ENCODE data around the gene FGD4. TPM values are rescaled to one million over a fixed set of nuclear protein-coding genes. Genes with fewer than 3 reads are reported as not detected.
A peak's percentile ranks its signal among the peaks of the same experiment; 100 is the strongest.

FGD4 gene
- total and polyA plus RNA-seq, 2 donors from 2014 or later, result 4.9 to 55.5 TPM

DNA sequence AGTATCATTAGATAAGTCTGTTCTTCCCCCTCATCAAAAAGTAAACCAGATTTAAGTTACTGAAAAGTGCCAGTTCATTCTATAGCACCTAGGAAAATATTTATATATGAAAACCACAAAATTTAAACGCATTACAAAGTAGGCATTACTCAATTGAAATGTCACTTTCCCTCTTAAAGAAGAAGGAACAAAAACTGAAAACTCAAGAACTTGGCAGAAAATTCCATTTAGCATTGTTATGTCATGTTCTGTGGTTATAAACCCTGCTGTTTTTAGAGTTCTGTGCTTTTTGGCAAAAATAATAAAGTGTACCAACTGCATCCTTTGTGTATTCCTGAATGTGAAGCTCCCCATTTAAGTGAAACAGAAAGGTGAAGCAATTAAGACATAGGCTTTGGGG is 3.6 kb downstream of the FGD4 start:
- DNase-seq (no peak), FAIRE-seq (no peak)
- intact Hi-C loops (cut with DNase I), result no loop called here
- no peaks in the 10 kb centered on the region for H3K9me3 ChIP-seq (ENCODE audit: control insufficient read depth in 2 of 3, insufficient read depth in 1 of 3, low read length in 3 of 3)
- H3K9ac ChIP-seq (ENCODE audit: low read length in 3 of 3), result no peak overlapping the region
- H3K4me3 ChIP-seq (ENCODE audit: low read length in 3 of 3), result no peak overlapping the region
- H3K27me3 ChIP-seq (ENCODE audit: control insufficient read depth, insufficient read depth, low read length), result no peaks in the 10 kb centered on the region
- peaks cover 0 to 4% (median 0%) of the 10 kb centered on the region in 3 donors for H3K4me1 ChIP-seq (ENCODE audit: control insufficient read depth in 2 of 3, insufficient read depth in 2 of 3, low read depth in 1 of 3, low read length in 3 of 3)
- no peaks in the 10 kb centered on the region for H3K36me3 ChIP-seq (ENCODE audit: control insufficient read depth in 2 of 3, insufficient read depth in 3 of 3, low read length in 3 of 3)
- H3K27ac ChIP-seq (ENCODE audit: low read depth in 2 of 2, low read length in 2 of 2), result no peak overlapping the region
- TF ChIP-seq, protein P1, sequence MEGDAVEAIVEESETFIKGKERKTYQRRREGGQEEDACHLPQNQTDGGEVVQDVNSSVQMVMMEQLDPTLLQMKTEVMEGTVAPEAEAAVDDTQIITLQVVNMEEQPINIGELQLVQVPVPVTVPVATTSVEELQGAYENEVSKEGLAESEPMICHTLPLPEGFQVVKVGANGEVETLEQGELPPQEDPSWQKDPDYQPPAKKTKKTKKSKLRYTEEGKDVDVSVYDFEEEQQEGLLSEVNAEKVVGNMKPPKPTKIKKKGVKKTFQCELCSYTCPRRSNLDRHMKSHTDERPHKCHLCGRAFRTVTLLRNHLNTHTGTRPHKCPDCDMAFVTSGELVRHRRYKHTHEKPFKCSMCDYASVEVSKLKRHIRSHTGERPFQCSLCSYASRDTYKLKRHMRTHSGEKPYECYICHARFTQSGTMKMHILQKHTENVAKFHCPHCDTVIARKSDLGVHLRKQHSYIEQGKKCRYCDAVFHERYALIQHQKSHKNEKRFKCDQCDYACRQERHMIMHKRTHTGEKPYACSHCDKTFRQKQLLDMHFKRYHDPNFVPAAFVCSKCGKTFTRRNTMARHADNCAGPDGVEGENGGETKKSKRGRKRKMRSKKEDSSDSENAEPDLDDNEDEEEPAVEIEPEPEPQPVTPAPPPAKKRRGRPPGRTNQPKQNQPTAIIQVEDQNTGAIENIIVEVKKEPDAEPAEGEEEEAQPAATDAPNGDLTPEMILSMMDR (IDR thresholded peaks at IDR 0.05; ENCODE audit: borderline replicate concordance, extremely low read depth, insufficient read depth), result no peak

DNA sequence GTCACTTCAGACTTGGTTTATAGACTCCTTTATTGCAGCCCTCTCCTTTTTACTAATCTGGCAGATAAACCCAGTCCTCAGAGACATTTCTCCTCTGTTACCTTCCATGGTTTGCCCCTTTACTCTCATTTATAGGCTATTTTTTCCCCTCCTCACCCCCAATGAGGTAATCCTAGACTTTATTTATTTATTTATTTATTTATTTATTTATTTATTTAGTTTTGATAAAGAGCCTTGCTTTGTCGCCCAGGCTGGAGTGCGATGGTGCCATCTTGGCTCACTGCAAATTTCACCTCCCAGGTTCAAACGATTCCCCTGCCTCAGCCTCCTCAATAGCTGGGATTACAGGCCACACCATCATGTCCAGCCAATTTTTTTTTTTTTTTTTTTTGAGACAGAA is 8.4 kb downstream of the FGD4 start:
- H3K4me1 ChIP-seq (ENCODE audit: control insufficient read depth in 2 of 3, insufficient read depth in 2 of 3, low read depth in 1 of 3, low read length in 3 of 3), result no peaks in the 10 kb centered on the region
- H3K9ac ChIP-seq (ENCODE audit: low read length in 3 of 3), result no peak overlapping the region
- H3K36me3 ChIP-seq (ENCODE audit: control insufficient read depth in 2 of 3, insufficient read depth in 3 of 3, low read length in 3 of 3), result no peaks in the 10 kb centered on the region
- no peaks in the 10 kb centered on the region for H3K9me3 ChIP-seq (ENCODE audit: control insufficient read depth in 2 of 3, insufficient read depth in 1 of 3, low read length in 3 of 3)
- TF ChIP-seq, protein P1 (IDR thresholded peaks at IDR 0.05; ENCODE audit: borderline replicate concordance, extremely low read depth, insufficient read depth), result no peak
- FAIRE-seq (no peak), DNase-seq (no peak)
- no peak overlapping the region for H3K27ac ChIP-seq (ENCODE audit: low read depth in 2 of 2, low read length in 2 of 2)
- intact Hi-C loops (cut with DNase I), result no loop called here
- no peaks in the 10 kb centered on the region for H3K27me3 ChIP-seq (ENCODE audit: control insufficient read depth, insufficient read depth, low read length)
- H3K4me3 ChIP-seq (ENCODE audit: low read length in 3 of 3), result no peak overlapping the region

DNA sequence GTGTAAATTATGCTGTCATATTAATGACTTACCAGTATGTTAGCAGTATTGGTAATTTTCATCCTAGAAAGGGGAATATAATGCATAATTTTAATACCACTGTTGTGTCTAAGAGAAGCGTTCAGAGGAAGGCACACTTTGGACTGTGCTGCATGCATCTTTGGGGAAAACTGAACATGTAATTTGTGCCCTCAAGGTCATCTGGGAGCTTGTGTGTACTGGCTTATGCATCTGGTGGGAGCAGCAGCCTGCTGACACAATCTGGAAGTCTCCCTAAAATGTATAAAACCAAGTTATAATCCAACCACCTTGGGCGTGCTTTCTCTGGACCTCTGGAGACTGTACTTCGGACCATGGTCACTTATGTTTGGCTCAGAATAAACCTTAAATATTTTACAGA is 14.1 kb downstream of the FGD4 start:
- peak overlapping the region in 1 of 3 donors; percentile 8 for H3K9ac ChIP-seq (ENCODE audit: low read length in 3 of 3)
- H3K27me3 ChIP-seq (ENCODE audit: control insufficient read depth, insufficient read depth, low read length), result no peaks in the 10 kb centered on the region
- intact Hi-C loops (cut with DNase I), result no loop called here
- no peak overlapping the region for H3K27ac ChIP-seq (ENCODE audit: low read depth in 2 of 2, low read length in 2 of 2)
- no peaks in the 10 kb centered on the region for H3K9me3 ChIP-seq (ENCODE audit: control insufficient read depth in 2 of 3, insufficient read depth in 1 of 3, low read length in 3 of 3)
- H3K36me3 ChIP-seq (ENCODE audit: control insufficient read depth in 2 of 3, insufficient read depth in 3 of 3, low read length in 3 of 3), result no peaks in the 10 kb centered on the region
- no peak for FAIRE-seq
- no peak for DNase-seq
- H3K4me1 ChIP-seq (ENCODE audit: control insufficient read depth in 2 of 3, insufficient read depth in 2 of 3, low read depth in 1 of 3, low read length in 3 of 3), result peaks cover 0 to 11% (median 5%) of the 10 kb centered on the region in 3 donors
- TF ChIP-seq, protein P1 (IDR thresholded peaks at IDR 0.05; ENCODE audit: borderline replicate concordance, extremely low read depth, insufficient read depth), result no peak
- H3K4me3 ChIP-seq (ENCODE audit: low read length in 3 of 3), result no peak overlapping the region

DNA sequence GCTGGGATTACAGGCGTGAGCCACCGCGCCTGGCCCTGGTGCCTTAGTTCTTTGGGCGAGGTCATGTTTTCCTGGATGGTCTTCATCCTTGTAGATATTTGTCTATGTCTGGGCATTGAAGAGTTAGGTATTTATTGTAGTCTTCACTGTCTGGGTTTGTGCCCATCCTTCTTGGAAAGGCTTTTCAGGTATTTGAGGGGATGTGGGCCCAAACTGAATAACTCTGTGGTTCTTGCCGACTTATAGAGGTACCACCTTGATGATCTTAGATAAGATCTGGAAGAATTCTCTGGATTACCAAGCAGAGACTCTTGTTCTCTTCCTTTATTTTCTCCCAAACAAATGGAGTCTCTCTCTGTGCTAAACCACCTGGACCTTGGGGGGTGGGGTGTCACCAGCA is 18.9 kb downstream of the FGD4 start:
- DNase-seq (no peak), FAIRE-seq (no peak)
- Histone ChIP-seq H3K36me3 (ENCODE audit: control insufficient read depth in 2 of 3, insufficient read depth in 3 of 3, low read length in 3 of 3) (no peaks in the 10 kb centered on the region), H3K27ac (ENCODE audit: low read depth in 2 of 2, low read length in 2 of 2) (peak overlapping the region in 1 of 2 donors; percentile 3), H3K27me3 (ENCODE audit: control insufficient read depth, insufficient read depth, low read length) (no peaks in the 10 kb centered on the region), H3K4me1 (ENCODE audit: control insufficient read depth in 2 of 3, insufficient read depth in 2 of 3, low read depth in 1 of 3, low read length in 3 of 3) (peaks cover 0 to 24% (median 17%) of the 10 kb centered on the region in 3 donors), H3K4me3 (ENCODE audit: low read length in 3 of 3) (no peak overlapping the region), H3K9ac (ENCODE audit: low read length in 3 of 3) (no peak overlapping the region), H3K9me3 (ENCODE audit: control insufficient read depth in 2 of 3, insufficient read depth in 1 of 3, low read length in 3 of 3) (no peaks in the 10 kb centered on the region)
- TF ChIP-seq, protein P1 (IDR thresholded peaks at IDR 0.05; ENCODE audit: borderline replicate concordance, extremely low read depth, insufficient read depth), result no peak
- intact Hi-C loops (cut with DNase I), result no loop called here

Measured in kidney (tissue), 14 donors.